HEK293 (cell line): Measurements from ENCODE around the gene PIGS.

ENCODE experiments used
- CTCF ChIA-PET: fragments of 350-600 bp; formaldehyde crosslinking; extraction: SDS; loops from one replicate; lab custom pipeline; 2021; ENCODE audit warnings: antibody characterized with exemption; lab: Yijun Ruan, JAX
- POLR2A ChIA-PET: fragments of 300-600 bp; formaldehyde crosslinking; extraction: SDS; loops from one replicate; lab custom pipeline; 2020; ENCODE audit warnings: antibody characterized with exemption, inconsistent platforms; lab: Yijun Ruan, JAX
- H3K27ac ChIP-seq: fragments of 200-500 bp; sonication (Bioruptor generic); 2 replicates; pipeline ENCODE4 v1.5.1; 2014; ENCODE audit warnings: low read depth, low read length, control low read depth, inconsistent platforms; ENCODE audit errors: extremely low read depth
- H3K36me3 ChIP-seq, 2 experiments: fragments of 200-500 bp in 1 of 2; sonication (Bioruptor generic) in 1 of 2; 1 replicate in 1 of 2; 2 replicates in 1 of 2; pipeline ENCODE4 v1.5.1; 2014 to 2017; ENCODE audit warnings: inconsistent platforms in 2 of 2, low read length in 2 of 2; ENCODE audit not compliant: control insufficient read depth in 2 of 2, insufficient read depth in 1 of 2
- H3K4me1 ChIP-seq: fragments of 200-500 bp; sonication (Bioruptor generic); 2 replicates; pipeline ENCODE4 v1.5.1; 2014; ENCODE audit warnings: mild to moderate bottlenecking, low read length, inconsistent platforms; ENCODE audit not compliant: control insufficient read depth, insufficient read depth
- H3K4me3 ChIP-seq: 2 replicates; pipeline ENCODE4 v1.5.1; 2011; ENCODE audit warnings: low read depth, mild to moderate bottlenecking, control low read depth, low read length, moderate library complexity
- H3K9me3 ChIP-seq: fragments of 200-500 bp; sonication (Bioruptor generic); 2 replicates; pipeline ENCODE4 v1.5.1; 2014; ENCODE audit warnings: low read depth, low read length, inconsistent platforms; ENCODE audit not compliant: control insufficient read depth, insufficient read depth
- FEZF1 ChIP-seq: fragments of 450-650 bp; formaldehyde crosslinking; IDR thresholded peaks from 2 replicates; pipeline ENCODE4 v1.5.1; 2016; ENCODE audit warnings: missing biosample characterization, missing genetic modification characterization
- REPIN1 ChIP-seq: fragments of 450-650 bp; formaldehyde crosslinking; IDR thresholded peaks from 2 replicates; pipeline ENCODE4 v1.5.1; 2017; ENCODE audit warnings: missing biosample characterization, missing genetic modification characterization, low read depth
- SP3 ChIP-seq: fragments of 450-650 bp; formaldehyde crosslinking; IDR thresholded peaks from 2 replicates; pipeline ENCODE4 v1.5.1; 2016; ENCODE audit warnings: missing biosample characterization, missing genetic modification characterization
- SP7 ChIP-seq: fragments of 450-650 bp; formaldehyde crosslinking; IDR thresholded peaks from 2 replicates; pipeline ENCODE4 v1.5.1; 2016; ENCODE audit warnings: missing biosample characterization, missing genetic modification characterization
- TSHZ1 ChIP-seq: fragments of 450-650 bp; formaldehyde crosslinking; IDR thresholded peaks from 2 replicates; pipeline ENCODE4 v1.5.1; 2016; ENCODE audit warnings: missing biosample characterization, missing genetic modification characterization, borderline replicate concordance
- ZBTB49 ChIP-seq: fragments of 450-650 bp; formaldehyde crosslinking; IDR thresholded peaks from 2 replicates; pipeline ENCODE4 v1.5.1; 2016; ENCODE audit warnings: missing biosample characterization, missing genetic modification characterization, low read depth
- ZBTB8A ChIP-seq: fragments of 450-650 bp; formaldehyde crosslinking; IDR thresholded peaks from 2 replicates; pipeline ENCODE4 v1.5.1; 2016; ENCODE audit warnings: missing biosample characterization, missing genetic modification characterization
- ZFHX2 ChIP-seq: fragments of 450-650 bp; formaldehyde crosslinking; conservative IDR thresholded peaks from 2 replicates; pipeline ENCODE4 v1.5.1; 2016; ENCODE audit warnings: missing biosample characterization, missing genetic modification characterization
- ZNF114 ChIP-seq: fragments of 450-650 bp; formaldehyde crosslinking; IDR thresholded peaks from 2 replicates; pipeline ENCODE4 v1.5.0; 2017; ENCODE audit warnings: missing biosample characterization, missing genetic modification characterization
- ZNF133 ChIP-seq: fragments of 450-650 bp; formaldehyde crosslinking; IDR thresholded peaks from 2 replicates; pipeline ENCODE4 v1.5.1; 2016; ENCODE audit warnings: missing biosample characterization, missing genetic modification characterization
- ZNF416 ChIP-seq: fragments of 450-650 bp; formaldehyde crosslinking; IDR thresholded peaks from 2 replicates; pipeline ENCODE4 v1.5.1; 2016; ENCODE audit warnings: missing biosample characterization, missing genetic modification characterization
- ZNF433 ChIP-seq: fragments of 450-650 bp; formaldehyde crosslinking; IDR thresholded peaks from 2 replicates; pipeline ENCODE4 v1.5.1; 2016; ENCODE audit warnings: missing biosample characterization, missing genetic modification characterization, low read depth
- ZNF510 ChIP-seq: fragments of 450-650 bp; formaldehyde crosslinking; IDR thresholded peaks from 2 replicates; pipeline ENCODE4 v1.5.1; 2018; ENCODE audit warnings: mild to moderate bottlenecking, missing genetic modification characterization, missing biosample characterization; ENCODE audit not compliant: insufficient replicate concordance
- ZNF529 ChIP-seq: fragments of 450-650 bp; formaldehyde crosslinking; IDR thresholded peaks from 2 replicates; pipeline ENCODE4 v1.5.1; 2017; ENCODE audit warnings: missing genetic modification characterization, missing biosample characterization; ENCODE audit not compliant: insufficient replicate concordance
- ZNF571 ChIP-seq: fragments of 450-650 bp; formaldehyde crosslinking; IDR thresholded peaks from 2 replicates; pipeline ENCODE4 v1.5.0; 2017; ENCODE audit warnings: missing biosample characterization, missing genetic modification characterization
- ZNF645 ChIP-seq: fragments of 450-650 bp; formaldehyde crosslinking; IDR thresholded peaks from 2 replicates; pipeline ENCODE4; 2016; ENCODE audit warnings: missing biosample characterization, missing genetic modification characterization
- ZNF670 ChIP-seq: fragments of 450-650 bp; formaldehyde crosslinking; IDR thresholded peaks from 2 replicates; pipeline ENCODE4 v1.5.1; 2016; ENCODE audit warnings: missing biosample characterization, missing genetic modification characterization, low read depth
- ZNF785 ChIP-seq: fragments of 450-650 bp; formaldehyde crosslinking; IDR thresholded peaks from 2 replicates; pipeline ENCODE4 v1.5.1; 2016; ENCODE audit warnings: missing biosample characterization, missing genetic modification characterization
- ZNF843 ChIP-seq: fragments of 450-650 bp; formaldehyde crosslinking; IDR thresholded peaks from 2 replicates; pipeline ENCODE4 v1.5.1; 2016; ENCODE audit warnings: missing biosample characterization, missing genetic modification characterization
- ZSCAN16 ChIP-seq: fragments of 450-650 bp; formaldehyde crosslinking; IDR thresholded peaks from 2 replicates; pipeline ENCODE4 v1.5.1; 2016; ENCODE audit warnings: missing biosample characterization, missing genetic modification characterization
- TF ChIP-seq, protein P1 (sequence below): fragments of 450-650 bp; formaldehyde crosslinking; IDR thresholded peaks from 2 replicates; pipeline ENCODE4 v1.5.1; 2016; ENCODE audit warnings: missing biosample characterization, missing genetic modification characterization

The PIGS gene

GRCh38 chr17:28505986-28506665, 65.2 kb downstream of the PIGS start, which contains the start of gene FOXN1 (continued):
- TF ChIP-seq TSHZ1 (no peak), ZNF571 (tag by site-specific recombination) (no peak), SP3 (no peak), ZBTB49 (no peak), ZNF670 (tag by site-specific recombination) (no peak)

DNA sequence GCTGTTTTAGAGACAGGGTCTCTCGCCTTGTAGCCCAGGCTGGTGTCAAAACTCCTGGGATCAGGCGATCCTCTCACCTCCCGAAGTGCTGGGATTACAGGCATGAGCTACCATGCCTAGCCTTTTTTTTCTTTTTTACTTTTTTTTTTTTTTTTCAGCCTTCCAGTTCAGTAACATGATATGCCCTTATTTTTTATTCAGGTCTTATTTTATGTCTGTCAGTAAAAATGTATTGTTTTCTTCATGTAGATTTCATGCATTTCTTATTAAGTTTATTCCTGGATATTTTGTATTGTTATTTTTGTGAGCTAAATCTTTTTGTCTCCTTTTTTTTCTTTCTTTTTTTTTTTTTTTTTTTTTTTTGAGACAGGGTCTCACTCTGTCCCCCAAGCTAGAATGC, 67.9 kb downstream of the PIGS start:
- TF ChIP-seq ZNF510 (tag by site-specific recombination) (no peak), ZSCAN16 (no peak), ZBTB49 (no peak), FEZF1 (tag by site-specific recombination) (no peak), ZFHX2 (tag by site-specific recombination) (no peak), REPIN1 (tag by site-specific recombination) (no peak), ZNF645 (no peak), ZNF114 (tag by site-specific recombination) (no peak), ZNF785 (tag by site-specific recombination) (no peak), ZBTB8A (tag by site-specific recombination) (no peak), SP7 (tag by site-specific recombination) (no peak), ZNF133 (tag by site-specific recombination) (no peak), ZNF670 (tag by site-specific recombination) (no peak), ZNF433 (no peak), ZNF416 (tag by site-specific recombination) (no peak), ZNF529 (tag by site-specific recombination) (no peak), ZNF843 (tag by site-specific recombination) (no peak)
- TF ChIP-seq, protein P1, sequence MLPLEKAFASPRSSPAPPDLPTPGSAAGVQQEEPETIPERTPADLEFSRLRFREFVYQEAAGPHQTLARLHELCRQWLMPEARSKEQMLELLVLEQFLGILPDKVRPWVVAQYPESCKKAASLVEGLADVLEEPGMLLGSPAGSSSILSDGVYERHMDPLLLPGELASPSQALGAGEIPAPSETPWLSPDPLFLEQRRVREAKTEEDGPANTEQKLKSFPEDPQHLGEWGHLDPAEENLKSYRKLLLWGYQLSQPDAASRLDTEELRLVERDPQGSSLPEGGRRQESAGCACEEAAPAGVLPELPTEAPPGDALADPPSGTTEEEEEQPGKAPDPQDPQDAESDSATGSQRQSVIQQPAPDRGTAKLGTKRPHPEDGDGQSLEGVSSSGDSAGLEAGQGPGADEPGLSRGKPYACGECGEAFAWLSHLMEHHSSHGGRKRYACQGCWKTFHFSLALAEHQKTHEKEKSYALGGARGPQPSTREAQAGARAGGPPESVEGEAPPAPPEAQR (tag by site-specific recombination): no peak
- ChIA-PET POLR2A (interaction anchor here (0.6 kb wide), 1 partner anchor 15 kb away, joined by 3 read pairs; no protein-coding TSS in a partner anchor), CTCF (interaction anchor here (0.6 to 2.7 kb wide), 7 partner anchors 8 to 45 kb away, joined by 3 to 34 read pairs (median 4); no protein-coding TSS in a partner anchor)
- no peaks in the 10 kb centered on the region for H3K4me1 ChIP-seq
- H3K4me3 ChIP-seq: no peak overlapping the region
- H3K36me3 ChIP-seq: no peaks in the 10 kb centered on the region
- H3K27ac ChIP-seq: no peak overlapping the region
- H3K9me3 ChIP-seq: no peaks in the 10 kb centered on the region
